Omental fat pad (tissue), 4 donors: ENCODE results near the gene GPR179. TPM values are rescaled to one million over a fixed set of nuclear protein-coding genes. Genes with fewer than 3 reads are reported as not detected.

Source experiments
- ATAC-seq: fragments of 150-250 bp; one replicate; pipeline ENCODE4 v1.9.1; 2016; ENCODE audit warnings: mild to moderate bottlenecking, moderate library complexity; ENCODE audit not compliant: low FRiP score
- DNase-seq: peaks from one replicate; pipeline ENCODE4 v3.0.0-alpha.2; 2019; ENCODE audit warnings: low spot score
- total RNA-seq, 4 donors: library from RNA; depleted of rRNA; stranded (reverse); fragments of >200 nt; gene quantifications; one replicate each; pipeline ENCODE4 v1.1.0, GENCODE V29; 2016
- TF ChIP-seq, protein P1 (sequence below), 3 donors: fragments of 450-650 bp; IDR thresholded peaks; one replicate each; pipeline ENCODE4 v1.5.1; 2016 to 2017; ENCODE audit warnings: antibody characterized with exemption in 3 of 3, mild to moderate bottlenecking in 3 of 3, moderate library complexity in 2 of 3

Gene GPR179
- total RNA-seq, 4 donors from 2014 or later, result not detected

DNA sequence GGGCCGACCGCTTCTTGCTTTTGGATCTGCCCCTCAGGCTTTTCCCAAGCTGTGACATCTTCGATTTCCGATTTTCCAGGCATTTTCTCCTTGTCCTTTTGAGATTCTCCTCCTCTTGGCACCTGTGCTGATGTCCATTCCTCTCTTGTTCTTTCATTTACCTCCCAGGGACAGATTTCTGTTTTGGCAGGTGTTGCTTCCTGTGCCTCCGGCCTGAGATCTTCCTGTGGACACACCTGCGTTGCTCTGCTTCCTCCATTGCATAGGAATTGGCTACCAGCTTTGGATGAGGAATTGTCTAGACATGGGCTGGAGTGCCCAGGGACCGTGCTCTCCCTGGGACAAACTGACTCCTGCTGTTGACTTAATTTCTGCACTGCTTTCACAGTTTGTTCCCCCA, 15.1 kb downstream of the GPR179 start:
- no peak for DNase-seq
- TF ChIP-seq, protein P1, sequence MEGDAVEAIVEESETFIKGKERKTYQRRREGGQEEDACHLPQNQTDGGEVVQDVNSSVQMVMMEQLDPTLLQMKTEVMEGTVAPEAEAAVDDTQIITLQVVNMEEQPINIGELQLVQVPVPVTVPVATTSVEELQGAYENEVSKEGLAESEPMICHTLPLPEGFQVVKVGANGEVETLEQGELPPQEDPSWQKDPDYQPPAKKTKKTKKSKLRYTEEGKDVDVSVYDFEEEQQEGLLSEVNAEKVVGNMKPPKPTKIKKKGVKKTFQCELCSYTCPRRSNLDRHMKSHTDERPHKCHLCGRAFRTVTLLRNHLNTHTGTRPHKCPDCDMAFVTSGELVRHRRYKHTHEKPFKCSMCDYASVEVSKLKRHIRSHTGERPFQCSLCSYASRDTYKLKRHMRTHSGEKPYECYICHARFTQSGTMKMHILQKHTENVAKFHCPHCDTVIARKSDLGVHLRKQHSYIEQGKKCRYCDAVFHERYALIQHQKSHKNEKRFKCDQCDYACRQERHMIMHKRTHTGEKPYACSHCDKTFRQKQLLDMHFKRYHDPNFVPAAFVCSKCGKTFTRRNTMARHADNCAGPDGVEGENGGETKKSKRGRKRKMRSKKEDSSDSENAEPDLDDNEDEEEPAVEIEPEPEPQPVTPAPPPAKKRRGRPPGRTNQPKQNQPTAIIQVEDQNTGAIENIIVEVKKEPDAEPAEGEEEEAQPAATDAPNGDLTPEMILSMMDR (IDR thresholded peaks at IDR 0.05), result no peak
- no peak for ATAC-seq

DNA sequence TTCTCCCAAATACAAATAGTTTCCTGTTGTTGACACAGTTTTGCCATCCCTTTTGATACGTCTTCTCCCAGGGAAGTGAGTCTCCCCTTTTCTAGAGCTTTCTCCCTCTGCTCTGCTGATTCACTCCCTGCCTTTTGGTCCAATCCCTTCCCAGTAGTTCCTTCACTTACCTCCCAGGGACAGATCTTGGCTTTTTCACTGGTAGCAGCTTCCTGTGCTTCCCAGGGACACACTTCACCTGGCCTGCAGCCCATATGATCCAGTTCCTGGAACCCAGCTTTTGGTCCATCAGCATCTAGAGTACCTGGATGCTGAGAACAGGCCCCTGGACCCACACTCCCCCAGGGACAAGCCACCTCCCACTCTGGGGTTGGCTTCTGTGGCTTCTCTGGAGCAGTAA, 15.8 kb downstream of the GPR179 start:
- ATAC-seq (no peak), DNase-seq (no peak)
- TF ChIP-seq, protein P1 (IDR thresholded peaks at IDR 0.05), result no peak

DNA sequence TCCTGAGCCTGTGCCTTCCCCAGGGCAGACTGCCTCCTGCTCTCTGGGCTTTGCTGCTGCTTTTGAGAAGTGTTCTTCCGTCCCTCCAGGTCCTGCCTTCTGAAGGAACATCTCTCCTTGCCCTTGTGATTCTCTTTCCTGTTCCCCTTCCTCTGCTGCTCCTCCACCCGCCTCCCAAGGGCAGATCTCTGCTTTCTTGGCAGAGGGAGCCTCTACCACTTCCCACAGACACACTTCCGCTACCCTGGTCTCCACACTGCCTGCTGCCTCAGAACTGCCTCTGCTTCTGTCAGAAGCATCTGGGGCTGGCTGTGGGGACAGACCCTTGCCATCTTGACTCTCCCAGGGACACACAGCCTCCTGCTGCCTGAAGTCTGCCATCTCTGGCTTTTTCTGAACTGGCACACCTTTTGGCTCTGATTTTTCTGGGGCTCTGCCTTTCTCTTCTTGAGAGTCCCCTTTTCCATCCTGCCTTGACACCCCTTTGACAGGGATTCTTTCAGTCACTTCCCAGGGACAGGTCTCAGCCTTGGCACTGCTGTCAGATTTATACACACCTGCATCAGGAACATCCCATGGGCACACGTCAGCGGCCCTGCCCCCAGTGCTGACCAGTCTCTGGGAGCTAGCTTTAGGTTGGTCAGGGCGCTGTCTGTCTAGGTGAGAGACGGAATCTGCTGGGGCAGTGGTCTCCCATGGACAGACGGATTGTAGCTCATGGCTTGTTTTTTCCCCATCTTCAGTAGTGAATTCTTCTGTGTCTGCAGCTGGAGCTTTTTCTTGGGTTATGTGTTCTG, 16.6 kb downstream of the GPR179 start:
- ATAC-seq, result no peak
- DNase-seq, result no peak

DNA sequence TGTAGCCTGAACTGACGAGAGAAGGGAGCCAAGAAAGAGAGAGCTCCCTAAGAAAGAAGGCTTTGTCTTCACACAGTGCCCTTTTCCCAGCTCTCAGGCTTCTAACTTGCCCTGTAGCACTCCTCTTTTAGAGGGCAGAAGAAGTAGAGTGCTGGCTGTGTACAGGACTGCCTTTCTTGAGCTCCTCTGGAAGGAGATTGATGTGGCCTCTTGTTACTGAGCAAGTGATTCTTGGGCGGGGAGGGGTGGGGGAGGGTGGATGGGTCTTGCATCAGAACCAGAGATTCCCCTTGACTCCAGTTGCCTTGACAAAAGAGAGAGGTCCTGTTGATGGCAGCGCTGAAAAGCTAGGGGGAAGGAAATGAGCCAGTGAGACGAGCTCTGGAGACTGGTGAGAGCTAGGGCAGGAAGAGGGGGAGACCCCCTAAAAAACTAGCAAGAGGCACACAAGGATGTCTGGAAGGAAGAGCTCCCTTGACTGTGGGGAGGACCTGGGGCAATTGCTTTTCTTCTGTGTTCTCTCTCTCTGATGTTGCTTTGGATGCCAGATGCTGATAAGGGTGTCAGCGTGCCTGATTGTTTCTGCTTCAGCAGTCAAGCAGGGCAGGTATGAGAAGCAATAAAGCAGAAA, 18.4 kb downstream of the GPR179 start:
- DNase-seq, result no peak
- no peak for ATAC-seq
- TF ChIP-seq, protein P1 (IDR thresholded peaks at IDR 0.05), result no peak

More for the DNA sequence above, 16.6 kb downstream of the GPR179 start:
- TF ChIP-seq, protein P1 (IDR thresholded peaks at IDR 0.05), result no peak

DNA sequence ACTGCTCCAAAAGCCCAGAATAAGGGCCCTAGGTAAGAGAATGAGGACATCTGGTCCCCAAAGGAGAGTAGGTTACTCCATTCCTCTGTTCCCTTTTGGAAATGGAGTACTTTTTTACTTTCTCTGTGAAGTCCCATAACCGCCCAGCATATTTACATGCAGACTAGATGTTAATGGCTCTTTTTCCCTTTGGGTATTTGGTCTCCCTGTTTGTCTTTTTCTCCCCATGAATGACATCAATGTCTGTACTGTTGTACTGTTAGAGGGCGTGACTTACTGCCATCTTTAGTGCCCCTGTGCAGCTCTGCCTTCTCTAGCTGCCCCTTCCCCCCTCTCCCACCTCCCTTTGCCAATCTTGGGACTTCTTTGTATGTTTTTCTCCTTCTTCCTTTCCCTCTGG, 19.0 kb downstream of the GPR179 start:
- TF ChIP-seq, protein P1 (IDR thresholded peaks at IDR 0.05), result no peak
- no peak for DNase-seq
- no peak for ATAC-seq

DNA sequence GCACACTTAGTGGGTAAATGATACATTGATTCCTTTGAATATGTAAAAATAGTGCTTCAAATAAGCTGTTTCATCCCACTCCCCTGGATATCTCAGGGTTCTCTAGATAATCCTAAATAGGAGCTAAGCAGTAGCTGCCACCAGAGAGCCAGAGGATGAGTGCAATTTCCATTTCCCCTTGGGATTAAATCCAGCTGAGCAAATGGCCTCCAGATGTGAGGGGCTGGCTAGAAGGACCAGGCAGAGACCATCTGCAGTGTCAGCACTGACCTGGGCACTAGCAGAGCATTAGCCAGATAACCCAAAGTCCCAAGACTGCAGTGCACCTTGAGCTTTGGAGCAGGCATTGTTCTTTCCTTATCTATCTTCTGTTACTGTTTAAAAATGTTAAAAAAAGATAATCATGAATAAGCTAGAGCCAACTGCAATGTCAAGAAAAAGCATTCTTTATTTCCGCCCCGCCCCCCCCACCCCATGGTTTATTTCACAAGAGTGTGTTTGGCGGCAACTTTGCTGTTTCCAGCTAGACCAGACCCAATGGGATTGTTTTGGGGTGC, 19.5 kb downstream of the GPR179 start:
- TF ChIP-seq, protein P1 (IDR thresholded peaks at IDR 0.05), result no peak
- no peak for DNase-seq
- ATAC-seq, result no peak
